Transverse colon (tissue), 3 donors: Measurements from ENCODE around the gene PLCL2.

ENCODE experiments used
- CTCF ChIP-seq, 5 experiments: fragments of 200-600 bp in 3 of 5; fragments of 450-650 bp in 2 of 5; sonication (generic) in 3 of 5; IDR thresholded peaks; 1 replicate in 2 of 5; 2 replicates in 3 of 5; pipeline ENCODE4 v1.5.1; 2016 to 2017; ENCODE audit warnings: antibody characterized with exemption in 5 of 5, inconsistent platforms in 3 of 5, mild to moderate bottlenecking in 2 of 5, moderate library complexity in 1 of 5
- POLR2A ChIP-seq: fragments of 450-650 bp; IDR thresholded peaks from one replicate; pipeline ENCODE4 v1.6.1; 2016; ENCODE audit warnings: antibody characterized with exemption, mild to moderate bottlenecking, moderate library complexity

- TF ChIP-seq CTCF (IDR thresholded peaks at IDR 0.05) = no peak
- no peak for TF ChIP-seq POLR2A
These were observed 59.6 kb downstream of the PLCL2 start for GRCh38 chr3:16944356-16944755.
